HL-60/S4 treated with retinoic acid at 250 ng/mL for 4 days and 3 days (cell line): Measurements from ENCODE around the gene KCNG3.
"Not testable (repeated sequence)": the region's sequence is repeated elsewhere in the genome, so short reads cannot be mapped to it uniquely, and the experiment has no call there.

ENCODE experiments used
- in situ Hi-C: fragments of 300-500 bp; cut with MboI; formaldehyde crosslinking; loops from 2 replicates; pipeline ENCODE4 v1.7.0; 2022; ENCODE audit warnings: low sequenced_read_pairs

The KCNG3 gene

DNA sequence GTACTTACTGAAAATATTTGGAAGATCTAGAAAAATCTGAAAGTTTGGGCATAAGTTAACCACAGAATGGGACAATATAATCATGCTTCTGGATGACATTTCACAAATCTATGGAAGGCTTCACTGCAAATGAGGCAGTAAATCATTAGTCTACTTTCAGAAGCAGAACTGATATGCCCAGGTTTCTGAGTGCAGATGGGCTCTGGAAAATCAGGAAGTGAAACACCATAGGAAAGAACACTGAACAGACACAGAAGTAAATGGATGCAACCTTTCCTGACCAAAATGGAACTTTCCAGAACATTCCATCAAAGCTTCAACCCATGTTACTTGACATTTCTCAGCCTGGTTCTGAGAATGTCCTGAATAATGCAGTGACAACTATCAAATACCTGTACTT, 55.1 kb downstream of the KCNG3 start:
- in situ Hi-C loops = no loop called here

DNA sequence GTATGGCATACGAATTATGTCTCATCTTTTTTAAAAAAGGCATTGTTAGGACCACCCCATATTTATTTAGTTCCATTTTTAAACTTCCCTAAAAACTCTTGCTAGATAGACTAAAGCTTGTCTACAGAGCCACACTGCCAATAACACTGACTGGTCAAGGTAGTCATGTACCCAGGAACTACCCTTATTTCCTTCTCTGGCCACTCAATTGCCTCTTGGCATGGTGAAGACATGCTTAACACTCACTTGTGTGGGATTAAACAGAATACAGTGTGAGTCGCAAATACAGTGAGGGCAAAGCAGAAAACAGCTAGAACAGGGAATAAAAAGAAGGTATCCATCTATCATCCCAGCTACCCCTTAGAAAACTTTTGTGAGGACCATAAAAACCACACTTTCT, 57.4 kb downstream of the KCNG3 start:
- in situ Hi-C loops = no loop called here

DNA sequence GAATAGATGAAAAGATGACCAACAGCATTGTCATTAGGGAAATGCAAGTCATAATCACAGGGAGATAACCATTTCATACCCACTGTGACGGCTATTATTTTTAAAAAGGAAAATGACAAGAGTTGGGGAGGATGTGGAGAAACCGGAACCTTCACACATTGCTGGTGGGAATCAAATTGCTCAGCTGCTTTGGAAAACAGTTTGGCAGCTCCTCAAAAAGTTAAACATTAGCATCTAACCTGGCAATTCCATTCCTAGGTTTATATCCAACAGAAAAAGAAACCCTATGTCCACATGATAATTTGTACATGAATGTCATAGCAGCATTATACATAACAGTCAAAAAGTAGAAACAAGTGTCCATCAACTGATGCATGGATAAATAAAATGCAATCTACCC, 58.2 kb downstream of the KCNG3 start:
- in situ Hi-C loops = no loop called here

DNA sequence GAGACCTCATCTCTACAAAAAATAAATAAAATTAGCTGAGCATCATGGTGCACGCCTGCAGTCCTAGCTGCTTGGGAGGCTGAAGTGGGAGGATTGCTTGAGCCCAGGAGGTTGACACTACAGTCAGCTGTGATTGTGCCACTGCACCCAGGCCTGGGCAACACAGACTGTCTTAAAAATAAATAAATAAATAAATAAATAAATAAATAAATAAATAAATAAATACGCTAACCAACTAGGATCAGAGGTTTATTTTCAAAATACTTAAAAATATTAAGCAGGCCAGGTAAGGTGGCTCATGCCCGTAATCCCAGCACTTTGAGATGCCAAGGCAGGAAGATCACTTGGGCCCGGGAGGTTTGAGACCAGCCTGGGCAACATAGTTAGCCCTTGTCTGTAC, 63.6 kb downstream of the KCNG3 start:
- in situ Hi-C loops = no loop called here

DNA sequence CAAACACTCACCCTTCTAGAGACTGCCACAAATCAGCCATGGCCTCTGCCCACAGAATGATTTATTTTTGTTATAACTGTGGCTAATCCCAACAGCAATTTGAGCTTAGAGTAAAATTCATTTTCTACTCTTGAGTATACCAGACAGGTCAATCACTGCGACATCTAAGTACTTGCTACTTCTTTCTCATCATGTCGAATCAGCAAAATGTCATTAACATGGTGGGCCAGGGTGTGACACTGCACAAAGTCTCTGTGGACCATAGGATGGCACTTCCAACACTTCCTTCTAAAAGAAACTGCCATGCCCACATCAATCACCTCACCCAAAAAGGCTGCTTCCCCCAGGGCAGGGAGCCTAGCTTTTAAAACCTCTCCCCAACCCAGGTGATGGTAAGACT, 64.4 kb downstream of the KCNG3 start:
- in situ Hi-C loops = no loop called here

DNA sequence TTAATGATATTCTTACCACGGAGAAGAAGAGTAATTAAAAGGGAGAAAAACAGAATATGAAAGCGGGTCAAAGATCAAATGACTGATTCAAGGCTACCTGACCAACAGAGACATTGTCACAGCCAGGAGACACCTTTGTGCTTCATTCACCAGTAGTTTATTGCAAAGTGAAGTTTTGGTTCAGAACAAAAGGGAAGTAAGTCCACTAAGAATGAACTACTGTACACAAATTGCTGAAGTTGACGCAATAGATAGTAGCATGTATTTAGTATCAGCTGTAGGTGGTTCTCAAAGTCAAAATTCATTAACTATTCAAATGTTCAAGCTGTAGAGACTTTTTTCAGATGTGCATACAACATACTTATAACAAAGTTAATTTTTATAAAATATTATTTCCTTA, 68.1 kb downstream of the KCNG3 start:
- in situ Hi-C loops = no loop called here

DNA sequence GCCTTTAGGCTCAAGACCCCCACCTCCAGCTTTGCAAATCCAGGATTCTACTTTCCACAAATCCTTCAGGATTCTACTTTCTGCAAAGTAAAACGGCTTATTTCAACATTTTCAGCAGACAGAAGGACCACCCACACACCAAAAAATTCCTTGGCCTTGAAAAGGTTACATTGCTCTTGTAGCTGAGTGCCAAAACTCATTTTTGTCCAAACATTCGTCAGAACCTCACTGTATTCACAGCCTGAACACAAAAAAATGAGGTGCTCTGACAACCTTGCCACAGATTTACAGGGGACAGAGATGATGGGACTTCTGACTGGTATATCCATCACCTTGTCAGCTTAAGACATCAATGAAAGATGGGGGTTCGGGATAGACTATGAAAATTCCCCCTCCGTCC, 69.7 kb downstream of the KCNG3 start:
- in situ Hi-C loops = no loop called here

DNA sequence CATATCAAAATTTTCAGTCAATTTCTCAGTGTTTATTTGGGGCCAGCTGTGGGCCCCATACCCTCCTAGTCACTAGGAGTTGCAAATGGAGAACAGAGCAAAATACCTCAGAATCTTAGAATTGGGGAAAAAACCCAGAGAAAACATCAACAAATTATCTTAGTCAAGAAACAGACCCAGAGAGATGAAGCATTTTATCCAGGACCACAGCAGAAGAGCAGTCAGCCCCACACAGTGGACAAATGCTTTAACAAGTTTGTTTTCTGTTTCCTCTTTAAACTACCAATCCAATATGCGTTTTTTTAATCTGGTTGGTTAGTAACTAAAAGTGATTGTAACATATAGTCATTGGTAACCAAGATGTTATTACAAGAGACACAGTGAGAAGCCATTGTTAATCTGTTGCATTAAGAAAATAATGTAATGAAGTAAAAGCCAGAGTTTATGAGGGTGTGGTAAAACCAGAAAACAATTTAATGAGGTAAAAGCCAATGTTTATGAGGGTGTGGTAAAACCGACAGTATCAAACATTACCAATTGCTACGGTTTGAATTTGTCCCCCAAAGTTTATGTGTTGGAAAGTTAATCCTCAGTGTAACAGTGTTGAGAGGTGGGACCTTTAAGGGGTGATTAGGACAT, 72.1 kb downstream of the KCNG3 start:
- in situ Hi-C loops = no loop called here

DNA sequence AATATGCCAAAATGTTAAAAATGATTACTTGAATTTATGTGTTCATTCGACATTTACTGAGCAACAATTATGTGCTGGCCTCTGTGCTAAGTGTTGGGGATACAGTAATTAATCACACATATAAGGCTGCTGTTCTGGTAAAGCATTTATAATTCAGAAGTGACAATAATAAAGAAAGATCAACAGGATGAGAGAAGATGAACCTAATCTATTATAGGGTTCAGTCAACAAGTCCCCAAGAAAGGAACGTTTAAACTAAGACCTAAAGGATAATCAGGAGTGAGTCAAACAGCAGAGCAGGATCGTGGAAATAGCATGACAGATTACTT, 72.7 kb downstream of the KCNG3 start:
- in situ Hi-C loops = no loop called here

DNA sequence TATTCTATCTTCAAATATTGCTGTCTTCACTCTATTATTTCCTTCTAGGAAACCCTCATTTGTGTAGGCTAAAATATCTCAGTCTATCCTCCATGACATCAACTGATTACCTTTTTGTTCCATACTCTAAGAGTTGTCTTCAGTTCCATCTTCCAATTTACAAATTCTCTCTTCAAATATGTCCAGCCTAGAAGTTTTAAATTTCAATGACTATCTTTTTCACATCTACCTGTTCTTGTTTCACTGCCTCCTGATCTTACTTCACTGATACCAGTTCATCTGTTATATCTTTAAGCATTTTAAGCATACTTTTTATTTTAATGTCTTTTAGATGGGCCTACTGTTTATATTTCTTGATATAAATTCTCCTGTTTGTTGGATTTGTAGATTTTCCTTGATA, 79.1 kb downstream of the KCNG3 start:
- in situ Hi-C loops = no loop called here

DNA sequence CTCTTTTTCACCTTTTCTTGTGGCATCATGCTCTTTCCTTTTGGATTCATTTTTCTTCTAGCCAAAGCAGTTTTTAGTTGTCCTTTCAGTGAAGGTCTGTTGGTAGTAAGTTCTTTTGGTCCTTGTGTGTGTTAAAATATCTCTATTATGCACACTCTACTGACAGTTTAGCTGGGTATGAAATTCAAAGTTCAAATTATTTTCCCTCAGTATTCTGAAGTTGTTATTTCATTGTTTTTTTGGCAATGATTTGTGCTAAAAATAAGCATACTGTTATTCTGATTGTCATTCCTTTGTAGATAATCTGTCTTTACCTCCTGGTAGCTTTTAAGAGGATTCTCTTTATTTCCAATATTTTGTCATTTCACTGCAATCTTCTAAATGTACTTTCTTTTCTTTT, 79.6 kb downstream of the KCNG3 start:
- in situ Hi-C loops = no loop called here

DNA sequence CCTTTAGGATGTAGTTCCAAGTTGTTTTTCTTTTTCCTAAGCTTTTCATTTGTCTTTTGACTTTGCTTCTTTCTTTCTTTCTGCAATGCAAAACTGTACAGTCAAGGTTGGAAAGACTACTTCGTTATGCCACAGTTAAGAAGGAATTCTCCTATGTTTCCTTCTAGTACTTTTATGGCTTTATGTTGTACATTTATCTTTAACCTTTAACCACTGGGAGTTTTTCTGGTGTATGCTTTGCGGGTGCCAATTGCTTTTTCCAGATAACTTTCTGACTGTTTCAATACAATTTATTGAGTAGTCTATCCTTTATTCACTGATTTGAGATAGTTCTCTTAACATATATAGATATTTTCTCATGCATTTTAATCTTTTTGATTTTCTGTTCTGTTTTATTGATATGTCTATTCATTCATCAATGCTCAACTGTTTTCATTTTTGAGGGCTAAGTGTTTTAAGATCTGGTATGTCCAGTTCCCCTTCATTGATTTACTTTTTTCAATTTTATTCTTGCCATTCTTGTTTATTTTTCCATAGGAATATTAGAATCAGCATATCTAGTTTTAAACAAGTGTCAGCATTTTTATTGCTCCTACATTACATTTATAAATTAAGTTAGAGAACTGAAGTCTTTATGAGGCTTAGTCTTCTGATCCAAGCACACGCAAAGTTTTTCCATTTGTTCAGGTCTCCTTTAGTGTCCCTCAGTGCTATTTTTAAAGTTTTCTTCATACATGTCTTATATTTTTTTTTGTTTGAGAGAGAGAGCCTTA, 82.9 kb downstream of the KCNG3 start:
- in situ Hi-C loops = no loop called here

DNA sequence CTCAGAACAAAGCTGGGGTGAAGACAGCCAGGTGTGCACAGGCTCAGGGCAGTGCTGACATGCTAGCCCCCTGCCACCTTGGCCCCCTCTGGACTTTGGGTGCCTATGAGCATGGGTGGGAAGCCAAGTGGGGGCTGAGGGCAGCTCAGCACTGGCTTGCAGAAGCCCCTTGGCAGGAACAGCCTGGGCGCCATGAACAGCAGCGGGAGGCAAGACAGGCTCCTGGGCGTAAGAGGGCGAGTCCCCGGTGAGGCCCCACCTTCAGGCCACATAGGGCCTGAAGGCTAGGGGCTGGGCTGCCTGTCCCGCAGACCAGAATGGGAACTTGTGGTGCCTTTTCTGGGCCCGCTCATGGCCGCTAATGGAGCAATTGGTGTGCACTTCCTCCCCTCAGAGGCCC, 85.8 kb downstream of the KCNG3 start:
- in situ Hi-C loops = no loop called here

DNA sequence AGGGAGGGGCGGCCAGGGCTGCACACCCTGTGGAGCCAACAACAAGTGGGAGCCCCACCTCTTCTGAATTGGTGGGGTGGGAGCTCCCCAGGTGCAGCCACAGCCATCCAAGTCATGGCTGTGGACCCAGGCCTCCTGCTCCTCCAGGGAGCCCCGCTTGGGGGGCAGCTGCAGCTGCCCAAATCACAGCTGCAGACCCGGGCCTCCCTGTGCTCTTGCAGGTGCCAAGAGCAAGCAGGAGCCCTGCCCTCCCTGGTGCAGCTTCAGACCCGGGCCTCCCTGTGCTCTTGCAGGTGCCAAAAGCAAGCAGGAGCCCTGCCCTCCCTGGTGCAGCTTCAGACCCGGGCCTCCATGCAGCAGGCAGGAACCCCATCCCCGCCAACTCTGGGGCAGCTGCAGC, 86.3 kb downstream of the KCNG3 start:
- in situ Hi-C loops = no loop called here

DNA sequence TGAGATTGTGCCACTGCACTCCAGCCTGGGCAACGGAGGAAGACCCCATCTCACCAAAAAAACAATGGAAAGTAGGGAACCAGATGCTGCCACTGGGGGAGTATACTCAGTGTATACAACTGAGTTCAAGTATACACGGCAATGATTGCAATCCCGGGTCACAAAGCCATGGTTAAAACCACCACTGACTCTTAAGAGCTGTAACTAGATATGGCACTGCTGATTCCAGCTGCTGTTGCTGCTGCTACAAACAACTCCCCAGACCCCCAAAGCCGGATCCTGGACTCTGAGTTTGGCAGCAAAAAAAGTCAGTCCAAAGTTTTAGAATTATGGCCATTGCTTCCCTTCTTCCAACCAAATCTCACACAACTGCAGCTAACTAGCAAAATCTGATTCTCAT, 89.1 kb downstream of the KCNG3 start:
- in situ Hi-C loops = no loop called here

DNA sequence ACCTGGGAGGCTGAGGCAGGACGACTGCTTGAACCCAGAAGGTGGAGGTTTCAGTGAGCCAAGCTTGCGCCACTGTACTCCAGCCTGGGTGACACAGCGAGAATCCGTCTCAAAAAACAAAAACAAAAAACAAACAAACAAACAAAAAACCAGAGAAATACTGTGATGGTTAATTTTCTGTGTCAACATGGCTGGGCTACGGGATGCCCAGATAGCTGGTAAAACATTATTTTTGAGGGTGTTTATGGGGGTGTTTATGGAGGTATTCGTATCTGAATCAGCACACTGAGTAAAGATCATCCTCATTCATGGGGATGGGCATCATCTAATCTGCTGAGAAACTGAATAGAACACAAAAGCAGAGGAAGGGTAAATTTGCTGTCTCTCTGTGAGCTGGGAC, 92.0 kb downstream of the KCNG3 start:
- in situ Hi-C loops = no loop called here

DNA sequence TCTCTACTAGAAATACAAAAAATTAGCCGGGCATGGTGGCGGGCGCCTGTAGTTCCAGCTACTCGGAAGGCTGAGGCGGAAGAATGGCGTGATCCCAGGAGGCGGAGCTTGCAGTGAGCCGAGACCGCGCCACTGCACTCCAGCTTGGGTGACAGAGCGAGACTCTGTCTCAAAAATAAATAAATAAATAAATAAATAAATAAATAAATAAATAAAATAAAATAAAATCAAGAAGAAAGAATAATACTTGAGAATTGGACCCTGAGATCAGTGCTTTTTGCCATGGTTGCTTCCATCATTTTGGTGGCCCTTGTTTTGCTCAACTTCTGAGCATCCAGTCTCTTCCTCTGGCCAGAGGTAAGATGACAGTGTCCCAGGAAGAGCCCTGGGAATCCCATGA, 95.7 kb downstream of the KCNG3 start:
- in situ Hi-C loops = not testable (repeated sequence)

DNA sequence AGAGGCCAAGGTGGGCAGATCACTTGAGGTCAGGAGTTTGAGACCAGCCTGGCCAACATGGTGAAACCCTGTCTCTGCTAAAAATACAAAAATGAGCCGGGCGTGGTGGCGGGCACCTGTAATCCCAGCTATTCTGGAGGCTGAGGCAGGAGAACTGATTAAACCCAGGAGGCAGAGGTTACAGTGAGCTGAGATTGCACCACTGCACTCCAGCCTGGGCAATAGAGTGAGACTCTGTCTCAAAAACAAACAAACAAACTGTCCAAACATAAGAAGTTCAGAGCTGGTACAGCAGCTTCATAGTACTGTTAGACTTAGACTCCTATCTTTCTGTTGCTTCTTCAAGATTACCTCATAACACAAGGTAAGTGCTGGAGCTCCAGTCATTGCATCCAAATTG, 100.5 kb downstream of the KCNG3 start:
- in situ Hi-C loops = not testable (repeated sequence)

DNA sequence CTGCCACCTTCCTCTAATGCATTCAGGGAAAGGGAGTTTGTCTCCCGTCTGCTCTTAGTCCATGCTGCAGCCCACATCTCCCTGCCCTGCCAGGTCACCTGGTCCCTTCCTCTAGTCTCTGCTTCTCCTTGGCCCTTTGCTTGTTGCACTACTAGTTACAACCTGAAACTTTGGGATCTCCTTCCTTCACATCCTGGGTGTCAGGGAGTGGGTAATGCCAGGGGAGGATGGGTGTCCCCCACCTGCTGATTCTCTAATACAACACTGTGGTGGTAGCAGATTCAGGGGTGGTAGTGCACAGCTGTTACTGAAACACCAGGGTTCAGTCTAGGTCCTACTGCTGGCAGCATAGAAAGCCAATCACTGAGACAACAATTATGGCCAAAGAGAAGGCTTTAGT, 101.6 kb downstream of the KCNG3 start:
- in situ Hi-C loops = no loop called here
